Endothelial cell (in vitro differentiated cells): ENCODE data around the gene CLEC17A. TPM values are rescaled to one million over a fixed set of nuclear protein-coding genes. Genes with fewer than 3 reads are reported as not detected.
"Not testable (repeated sequence)": the region's sequence is repeated elsewhere in the genome, so short reads cannot be mapped to it uniquely, and the experiment has no call there.

Source experiments
- DNase-seq: peaks from one replicate; pipeline ENCODE4 v3.0.0; 2021; ENCODE audit warnings: low spot score
- H3K27ac Mint-ChIP-seq: one replicate; pipeline ENCODE4 v1.8.0; 2021; ENCODE audit warnings: mixed read lengths, inconsistent platforms; ENCODE audit not compliant: unreplicated experiment
- H3K27me3 Mint-ChIP-seq: one replicate; pipeline ENCODE4 v1.8.0; 2021; ENCODE audit warnings: mild to moderate bottlenecking, moderate library complexity, mixed read lengths, inconsistent platforms; ENCODE audit not compliant: unreplicated experiment
- H3K36me3 Mint-ChIP-seq: one replicate; pipeline ENCODE4 v1.8.0; 2021; ENCODE audit warnings: mild to moderate bottlenecking, low read depth, mixed read lengths, inconsistent platforms; ENCODE audit not compliant: unreplicated experiment
- H3K4me1 Mint-ChIP-seq: one replicate; pipeline ENCODE4 v1.8.0; 2021; ENCODE audit warnings: mild to moderate bottlenecking, mixed read lengths, inconsistent platforms; ENCODE audit not compliant: unreplicated experiment
- H3K4me3 Mint-ChIP-seq: one replicate; pipeline ENCODE4 v1.8.0; 2021; ENCODE audit warnings: mild to moderate bottlenecking, mixed read lengths, inconsistent platforms; ENCODE audit not compliant: unreplicated experiment
- H3K9me3 Mint-ChIP-seq: one replicate; pipeline ENCODE4 v1.8.0; 2021; ENCODE audit warnings: mixed read lengths, inconsistent platforms; ENCODE audit not compliant: unreplicated experiment
- CTCF ChIP-seq: fragments of 200-600 bp; sonication (generic); IDR thresholded peaks from one replicate; pipeline ENCODE4 v1.5.0; 2021; ENCODE audit warnings: antibody characterized with exemption; ENCODE audit not compliant: unreplicated experiment
- total RNA-seq: library from RNA; stranded (reverse); fragmentation: NEBNext Ultra II Directional; extraction: Animal tissue kit (Norgen Biotek cat#: 25700); gene quantifications from one replicate; pipeline ENCODE4 v1.2.1, GENCODE V29; 2021; ENCODE audit not compliant: unreplicated experiment

The CLEC17A gene
- total RNA-seq, 1 donor from 2014 or later = not detected

DNA sequence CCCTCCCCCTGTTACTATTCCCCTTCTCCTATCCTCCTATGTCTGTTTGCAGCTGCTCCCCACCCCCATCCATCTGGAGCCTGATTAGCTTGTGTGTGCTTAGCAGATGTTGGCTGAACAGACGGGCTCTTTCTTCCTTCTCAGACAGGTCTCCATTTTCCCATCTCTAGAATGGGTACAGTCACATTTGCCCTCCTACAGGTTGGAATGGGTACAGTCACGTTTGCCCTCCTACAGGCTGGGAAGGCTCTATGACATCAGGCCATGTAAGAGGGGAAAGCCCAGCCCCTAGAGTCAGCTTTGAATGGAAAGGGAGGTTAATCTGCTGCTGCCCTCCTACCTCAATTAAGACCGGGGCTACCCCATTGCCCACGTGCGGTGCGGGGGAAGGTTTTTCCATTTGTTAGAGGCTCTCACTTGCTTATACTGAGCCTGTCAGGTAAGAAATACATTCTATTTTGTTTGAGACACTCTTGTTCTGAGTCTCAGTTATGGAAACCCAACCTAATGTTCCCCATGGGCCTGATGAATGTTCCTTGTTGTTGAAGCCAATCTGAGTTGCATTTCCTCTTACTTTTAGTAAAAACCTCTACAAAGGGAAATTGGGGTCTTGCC, 2.2 kb upstream of the CLEC17A start:
- Mint-ChIP-seq H3K27ac (no peak overlapping the region), H3K27me3 (peaks cover 3% of the 10 kb centered on the region), H3K9me3 (peaks cover 6% of the 10 kb centered on the region), H3K4me3 (no peak overlapping the region), H3K36me3 (no peaks in the 10 kb centered on the region), H3K4me1 (no peaks in the 10 kb centered on the region)
- DNase-seq = no peak
- no peak for TF ChIP-seq CTCF

GRCh38 chr19:14584372-14584771, 1.5 kb downstream of the CLEC17A start:
- H3K9me3 Mint-ChIP-seq = not testable (repeated sequence)

DNA sequence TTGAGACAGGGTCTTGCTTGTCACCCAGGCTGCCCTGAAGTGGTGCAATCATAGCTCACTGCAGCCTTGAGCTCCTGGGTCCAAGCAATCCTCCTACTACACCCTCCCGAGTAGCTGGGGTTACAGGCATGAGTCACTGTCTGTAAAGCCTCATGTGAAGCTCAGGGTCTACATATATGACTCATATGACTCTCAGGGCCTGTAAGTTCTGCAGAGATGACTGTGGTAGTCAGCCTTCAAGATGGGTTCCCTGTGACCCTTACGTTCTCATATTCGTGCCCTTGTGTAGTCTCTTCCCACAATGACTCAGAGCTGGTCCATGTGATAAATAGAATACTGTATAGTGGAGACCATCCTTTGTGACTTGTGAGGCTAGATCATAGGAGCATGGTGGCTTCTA, 2.3 kb downstream of the CLEC17A start:
- DNase-seq, H3K9me3 Mint-ChIP-seq, H3K4me1 Mint-ChIP-seq, H3K27me3 Mint-ChIP-seq, H3K4me3 Mint-ChIP-seq, H3K36me3 Mint-ChIP-seq, H3K27ac Mint-ChIP-seq: not testable (repeated sequence)

More at GRCh38 chr19:14584372-14584771, 1.5 kb downstream of the CLEC17A start:
- not testable (repeated sequence) for DNase-seq, H3K27ac Mint-ChIP-seq, H3K4me3 Mint-ChIP-seq, H3K4me1 Mint-ChIP-seq, H3K36me3 Mint-ChIP-seq, H3K27me3 Mint-ChIP-seq

GRCh38 chr19:14589433-14589832, 6.5 kb downstream of the CLEC17A start:
- H3K9me3 Mint-ChIP-seq, H3K4me3 Mint-ChIP-seq, H3K27me3 Mint-ChIP-seq, DNase-seq, H3K4me1 Mint-ChIP-seq, H3K27ac Mint-ChIP-seq, H3K36me3 Mint-ChIP-seq: not testable (repeated sequence)

DNA sequence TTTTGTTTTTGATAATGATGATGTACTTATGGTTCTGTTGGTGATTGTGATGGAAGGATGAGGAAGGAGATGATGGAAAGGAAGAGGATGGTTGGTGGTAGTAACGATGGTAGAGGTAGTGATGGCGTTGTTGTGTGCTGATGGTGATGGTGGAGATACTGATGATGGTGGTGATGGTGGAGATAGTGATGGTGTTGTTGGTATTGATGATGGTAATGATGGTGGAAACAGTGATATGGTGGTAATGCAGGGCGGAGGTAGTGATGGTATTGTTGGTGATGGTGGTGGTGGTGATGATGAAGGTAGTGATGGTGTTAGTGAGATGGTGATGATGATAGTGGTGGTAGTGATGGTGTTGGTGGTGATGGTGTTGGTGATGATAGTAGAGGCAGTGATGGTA, 12.7 kb downstream of the CLEC17A start:
- Mint-ChIP-seq H3K27me3 (peaks cover 7% of the 10 kb centered on the region), H3K36me3 (peaks cover 18% of the 10 kb centered on the region), H3K4me3 (peak overlapping the region; percentile 43), H3K27ac (no peak overlapping the region), H3K4me1 (no peaks in the 10 kb centered on the region), H3K9me3 (peaks cover 26% of the 10 kb centered on the region)
- no peak for TF ChIP-seq CTCF
- DNase-seq = no peak

- Mint-ChIP-seq H3K4me3 (no peak overlapping the region), H3K9me3 (peaks cover 34% of the 10 kb centered on the region), H3K27ac (no peak overlapping the region)
These were observed 16.8 kb downstream of the CLEC17A start for GRCh38 chr19:14599548-14600147.

More at GRCh38 chr19:14599548-14600147, 16.8 kb downstream of the CLEC17A start:
- no peak for TF ChIP-seq CTCF
- DNase-seq = no peak
- Mint-ChIP-seq H3K4me1 (no peaks in the 10 kb centered on the region), H3K36me3 (peaks cover 13% of the 10 kb centered on the region), H3K27me3 (peaks cover 7% of the 10 kb centered on the region)
